NCI-H128 (cell line): ENCODE results near the gene ANKLE1.

ENCODE experiments used
- DNase-seq: peaks from one replicate; lab custom pipeline; 2025; ENCODE audit not compliant: unreplicated experiment; lab: John Stamatoyannopoulos, UW

The ANKLE1 gene, protein sequence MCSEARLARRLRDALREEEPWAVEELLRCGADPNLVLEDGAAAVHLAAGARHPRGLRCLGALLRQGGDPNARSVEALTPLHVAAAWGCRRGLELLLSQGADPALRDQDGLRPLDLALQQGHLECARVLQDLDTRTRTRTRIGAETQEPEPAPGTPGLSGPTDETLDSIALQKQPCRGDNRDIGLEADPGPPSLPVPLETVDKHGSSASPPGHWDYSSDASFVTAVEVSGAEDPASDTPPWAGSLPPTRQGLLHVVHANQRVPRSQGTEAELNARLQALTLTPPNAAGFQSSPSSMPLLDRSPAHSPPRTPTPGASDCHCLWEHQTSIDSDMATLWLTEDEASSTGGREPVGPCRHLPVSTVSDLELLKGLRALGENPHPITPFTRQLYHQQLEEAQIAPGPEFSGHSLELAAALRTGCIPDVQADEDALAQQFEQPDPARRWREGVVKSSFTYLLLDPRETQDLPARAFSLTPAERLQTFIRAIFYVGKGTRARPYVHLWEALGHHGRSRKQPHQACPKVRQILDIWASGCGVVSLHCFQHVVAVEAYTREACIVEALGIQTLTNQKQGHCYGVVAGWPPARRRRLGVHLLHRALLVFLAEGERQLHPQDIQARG

DNA sequence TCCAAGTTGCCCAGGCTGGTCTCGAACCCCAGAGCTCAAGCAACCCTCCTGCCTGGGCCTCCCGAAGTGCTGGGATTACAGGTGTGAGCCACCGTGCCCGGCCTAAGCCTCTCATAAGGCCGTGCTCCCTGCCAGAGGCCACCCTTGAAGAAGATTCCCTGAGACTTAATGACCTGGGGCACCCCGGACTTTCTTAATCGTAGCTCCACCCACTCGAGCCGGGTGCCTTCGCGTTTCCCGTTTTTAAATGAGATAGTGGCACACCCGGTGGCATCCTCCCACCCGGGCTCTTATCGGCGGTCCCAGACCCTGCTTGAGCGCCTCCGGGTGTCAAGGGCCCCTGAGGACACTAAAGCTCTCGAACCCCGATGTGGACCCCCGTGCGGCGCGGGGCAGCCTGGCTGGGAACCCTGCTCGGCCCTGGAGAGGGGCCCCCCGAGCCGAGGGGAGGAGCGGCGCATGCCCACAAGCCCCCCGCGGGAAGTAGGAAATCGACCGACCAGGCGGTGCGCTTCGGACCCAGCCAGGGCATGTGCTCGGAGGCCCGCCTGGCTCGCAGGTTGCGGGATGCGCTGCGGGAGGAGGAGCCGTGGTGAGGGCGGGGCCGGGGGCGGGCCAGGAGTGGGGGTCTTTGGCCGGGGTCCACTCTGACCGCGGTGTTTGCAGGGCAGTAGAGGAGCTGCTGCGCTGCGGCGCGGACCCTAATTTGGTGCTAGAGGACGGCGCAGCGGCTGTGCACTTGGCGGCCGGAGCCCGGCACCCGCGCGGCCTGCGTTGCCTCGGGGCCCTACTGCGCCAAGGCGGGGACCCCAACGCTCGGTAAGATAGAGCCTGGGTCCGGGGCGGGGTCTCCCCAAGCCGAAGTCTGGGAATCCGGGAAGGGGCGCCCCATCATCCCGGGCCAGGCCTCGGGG lies at the start of gene ANKLE1:
TSS of gene ANKLE1 (plus strand) at position 511 of the 914 bp plus-strand sequence. CDS start at position 531, 20 bp downstream.
- DNase-seq, result no peak

DNA sequence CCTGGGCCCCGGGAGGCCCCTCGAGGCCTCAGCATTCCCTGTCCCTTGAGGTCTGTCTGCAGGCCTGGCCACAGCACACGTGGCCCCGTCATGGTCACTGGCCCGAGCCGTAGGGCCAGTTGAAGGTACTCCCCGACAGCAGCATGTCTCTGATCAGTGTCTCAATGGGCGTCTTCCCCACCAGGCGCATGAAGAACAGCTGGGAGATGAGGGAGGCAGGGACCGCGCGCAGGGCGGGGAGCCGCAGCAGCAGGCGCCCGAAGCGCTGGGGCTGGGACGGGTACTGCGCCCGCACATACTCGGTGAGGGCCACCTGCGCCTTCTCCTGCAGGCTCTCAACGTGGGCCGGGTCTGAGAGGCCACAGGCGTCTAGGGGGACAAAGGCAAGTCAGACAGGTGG lies 49.4 kb upstream of the ANKLE1 start:
- no peak for DNase-seq

DNA sequence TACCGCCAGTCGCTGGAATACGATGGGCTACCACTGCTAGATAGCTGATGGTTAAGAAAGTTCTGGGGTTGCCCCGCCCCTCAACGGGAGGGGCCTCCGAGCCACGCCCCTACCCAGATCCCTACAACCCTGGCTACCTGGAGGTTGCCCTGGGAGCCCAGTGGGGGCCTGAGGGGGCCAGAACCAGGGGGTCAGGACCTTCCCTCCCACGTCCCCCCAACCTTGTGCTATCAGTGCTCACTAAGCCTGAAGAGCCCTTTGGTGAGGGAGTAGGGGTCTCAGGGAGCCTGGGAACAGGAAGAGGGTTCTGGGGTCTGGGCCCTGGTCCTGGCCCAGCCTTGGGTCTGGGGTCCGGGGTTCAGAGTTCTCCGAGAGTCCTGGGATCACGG lies 46.8 kb upstream of the ANKLE1 start:
- DNase-seq, result no peak

DNA sequence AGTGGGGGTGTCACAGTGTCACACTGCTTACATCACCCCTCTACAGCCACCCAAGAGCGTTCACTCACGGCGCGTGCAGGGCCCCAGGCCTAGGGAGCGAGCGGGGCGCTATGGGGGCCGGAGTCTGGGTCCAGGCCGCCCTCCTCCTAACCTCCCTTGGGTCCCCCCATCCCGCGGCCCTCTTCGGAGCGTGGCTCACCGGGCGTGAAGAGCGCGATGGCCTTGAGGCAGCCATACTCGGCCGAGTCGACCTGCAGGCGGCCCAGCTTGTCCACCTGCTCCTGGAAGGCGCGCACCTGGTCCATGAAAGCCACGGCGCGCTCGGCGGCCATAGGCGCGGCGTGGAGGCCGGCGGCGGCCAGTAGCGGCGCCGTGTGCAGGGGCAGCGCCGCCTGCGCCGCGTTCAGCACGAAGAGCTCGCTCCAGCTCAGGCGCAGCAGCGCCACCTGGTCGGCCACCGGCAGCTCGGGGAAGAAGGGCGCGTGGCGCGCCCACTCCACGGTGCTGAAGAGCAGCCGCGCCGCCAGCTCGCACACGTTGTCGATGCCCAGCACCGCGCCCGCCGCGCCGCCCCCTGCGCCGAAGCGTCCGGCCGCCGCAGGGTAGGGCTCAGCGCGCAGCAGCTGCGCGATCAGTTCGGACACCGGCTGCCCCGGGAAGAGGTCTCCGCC lies 46.3 kb upstream of the ANKLE1 start:
- no peak for DNase-seq

DNA sequence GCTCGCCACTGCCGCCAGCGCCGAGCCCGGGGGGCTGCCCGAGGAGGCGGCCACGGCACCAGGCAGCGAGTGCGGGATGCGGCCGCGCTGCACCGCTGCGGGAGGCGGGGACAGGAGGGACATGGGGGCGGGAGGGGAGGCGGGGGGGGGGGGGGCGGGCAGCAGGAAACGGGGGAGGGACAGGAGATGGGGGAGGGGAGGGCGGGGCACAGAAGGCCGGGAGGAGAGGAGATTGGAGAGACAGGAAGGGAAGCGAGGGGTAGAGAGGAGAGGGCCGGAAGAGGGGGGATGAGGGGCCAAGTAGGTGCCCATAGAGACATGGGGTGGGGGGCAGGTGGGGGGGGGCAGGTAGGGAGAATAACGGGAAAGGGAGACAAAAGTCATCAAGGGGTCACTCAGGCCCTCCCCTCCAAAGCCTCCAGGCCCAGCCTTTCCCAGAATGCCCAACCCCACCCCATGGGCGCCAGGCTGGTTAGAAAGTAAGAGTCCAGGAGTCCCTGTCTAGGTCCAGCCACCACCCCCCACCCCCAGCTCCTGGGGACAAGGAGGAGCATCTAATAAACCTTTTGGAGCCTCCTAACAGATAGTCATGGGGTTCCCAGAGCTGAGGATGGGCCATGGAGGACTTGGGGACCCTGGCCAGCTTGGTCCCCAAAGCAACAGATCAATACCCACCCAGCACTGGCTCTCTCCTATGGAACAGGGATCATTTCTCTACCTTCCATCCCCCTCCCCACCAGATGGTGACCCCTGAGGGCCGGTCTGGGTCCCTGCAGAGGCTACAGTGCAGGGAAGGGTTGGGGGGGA lies 45.5 kb upstream of the ANKLE1 start:
- no peak for DNase-seq

DNA sequence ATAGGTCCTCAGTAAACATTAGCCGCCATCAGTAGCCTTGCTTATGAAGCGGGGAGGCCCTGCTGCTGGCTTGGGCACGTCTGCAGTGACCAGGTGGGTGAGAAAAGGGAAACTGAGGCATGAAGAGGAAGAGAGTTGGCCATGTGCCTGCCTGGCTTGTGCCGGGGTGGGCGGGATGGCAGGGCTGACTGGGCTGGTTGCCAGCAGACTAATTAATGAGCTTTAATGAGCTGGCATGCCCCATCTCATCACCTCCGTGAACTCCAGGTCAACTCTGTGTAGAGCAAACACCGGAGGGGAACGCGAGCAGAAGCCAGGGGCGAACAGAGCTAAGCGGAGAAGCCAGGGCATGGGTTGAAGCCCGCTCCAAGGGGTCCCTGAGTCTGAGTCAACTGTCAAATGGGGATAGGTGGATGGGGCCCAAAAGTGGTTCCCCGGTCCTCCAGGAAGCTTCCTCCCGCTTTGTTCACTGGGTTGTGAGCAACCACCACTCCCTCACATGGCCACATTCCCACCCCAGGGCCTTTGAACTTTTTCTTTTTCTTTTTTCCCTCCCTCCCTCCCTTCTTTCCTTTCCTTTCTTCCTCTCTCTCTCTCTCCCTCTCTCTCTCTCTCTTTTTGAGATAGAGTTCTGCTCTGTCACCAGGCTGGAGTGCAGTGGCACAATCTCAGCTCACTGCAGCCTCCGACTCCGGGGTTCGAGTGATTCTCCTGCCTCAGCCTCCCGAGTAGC lies 44.7 kb upstream of the ANKLE1 start:
- DNase-seq, result no peak

DNA sequence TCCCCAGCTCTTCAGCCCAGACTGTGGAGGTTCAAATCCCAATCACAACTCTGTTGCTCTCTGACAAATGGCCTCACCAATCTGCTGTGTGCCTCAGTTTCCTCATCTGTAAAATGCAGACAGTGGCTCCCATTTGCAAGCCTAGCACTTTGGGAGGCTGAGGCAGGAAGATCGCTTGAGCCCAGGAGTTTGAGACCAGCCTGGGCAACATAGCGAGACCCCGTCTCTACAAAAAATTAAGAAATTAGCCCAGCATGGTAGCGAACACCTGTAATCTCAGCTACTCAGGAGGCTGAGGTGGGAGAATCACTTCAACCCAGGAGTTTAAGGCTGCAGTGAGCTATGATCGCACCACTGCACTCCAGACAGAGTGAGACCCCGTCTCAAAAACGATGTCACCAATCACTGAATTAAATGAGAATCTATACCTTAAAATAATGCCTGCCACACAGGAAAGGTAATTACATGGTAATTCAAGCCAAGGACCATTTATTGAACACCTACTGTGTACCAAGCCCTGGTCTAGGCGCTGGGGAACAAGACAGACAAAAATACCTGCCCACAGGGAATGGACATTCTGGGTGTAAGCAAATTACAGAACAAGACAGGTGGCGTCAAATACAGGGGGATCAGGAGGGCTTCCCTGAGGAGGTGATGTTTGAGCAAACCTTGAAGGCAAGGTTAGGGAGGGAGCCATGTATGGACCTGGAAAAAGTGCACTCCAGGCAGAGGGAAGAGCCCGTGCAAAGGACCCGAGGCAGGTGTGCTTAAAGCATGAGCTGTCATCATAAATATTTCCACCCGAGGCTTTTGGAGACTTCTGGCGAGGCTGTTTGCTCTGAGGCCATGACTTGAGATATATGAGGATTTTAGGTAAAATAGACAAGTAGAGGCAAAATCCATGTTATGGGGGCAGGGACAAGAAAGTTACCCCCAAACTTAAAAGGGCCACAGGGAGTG lies 43.7 kb upstream of the ANKLE1 start:
- DNase-seq, result no peak

DNA sequence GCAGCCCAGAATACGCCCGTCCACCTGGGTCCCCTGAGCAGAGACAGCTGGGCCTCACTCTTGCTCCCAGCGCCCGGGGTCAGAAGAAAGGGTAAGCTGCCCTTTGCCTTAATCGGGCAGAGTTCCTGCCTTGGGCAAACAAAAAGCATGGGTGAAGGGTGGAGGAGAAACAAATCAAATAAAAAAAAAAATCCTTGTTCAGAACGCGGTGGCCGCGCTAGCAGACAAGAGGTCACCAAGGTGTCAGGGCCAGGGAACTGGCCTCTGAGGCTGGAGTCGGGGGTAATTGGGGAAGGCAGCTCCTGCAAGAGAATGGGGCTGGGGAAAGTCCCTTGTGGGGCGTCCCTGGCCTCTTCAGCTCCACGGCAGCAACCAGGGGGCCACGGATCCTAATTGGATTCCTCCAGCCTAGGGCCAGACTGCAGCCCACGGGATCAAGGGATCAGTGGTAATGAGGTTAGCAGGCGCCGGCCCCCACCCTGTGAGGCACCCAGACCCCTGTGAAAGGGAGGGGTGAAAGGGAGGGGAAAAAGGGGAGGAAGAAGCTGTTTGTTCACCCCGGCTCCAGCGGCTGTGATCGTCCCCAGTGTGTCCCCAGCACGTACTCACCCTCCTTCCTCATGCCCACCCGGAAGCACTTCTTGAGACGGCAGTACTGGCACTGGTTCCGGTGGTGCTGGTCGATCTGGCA lies 41.5 kb upstream of the ANKLE1 start:
- no peak for DNase-seq

DNA sequence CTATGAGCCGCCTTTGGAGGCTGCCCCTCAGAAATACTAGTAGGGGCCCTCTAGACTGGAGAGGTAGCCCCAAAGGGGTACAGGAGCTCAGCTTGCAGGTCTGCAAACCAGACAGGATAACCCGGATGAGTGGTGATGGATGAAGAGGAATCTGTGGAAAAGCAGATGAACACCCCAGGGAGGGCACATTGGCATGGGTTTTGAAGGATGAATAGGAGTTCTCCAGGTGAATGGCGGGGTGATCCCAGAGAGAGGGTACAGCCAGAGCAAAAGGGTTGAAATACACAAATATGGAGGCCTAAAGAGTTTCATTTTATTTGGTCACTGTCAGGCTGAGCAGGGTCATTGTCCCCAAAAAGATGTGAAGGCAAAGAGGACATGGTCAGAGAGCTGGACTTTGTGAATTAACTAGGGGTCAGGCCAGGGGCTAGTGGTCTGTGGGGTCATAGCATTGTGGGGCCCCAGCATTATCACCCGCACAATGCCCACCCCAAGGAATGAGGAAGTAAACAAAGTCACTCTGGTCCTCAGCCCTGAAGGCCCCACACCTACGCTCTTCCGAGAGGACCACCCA lies 40.8 kb upstream of the ANKLE1 start:
- DNase-seq, result no peak

DNA sequence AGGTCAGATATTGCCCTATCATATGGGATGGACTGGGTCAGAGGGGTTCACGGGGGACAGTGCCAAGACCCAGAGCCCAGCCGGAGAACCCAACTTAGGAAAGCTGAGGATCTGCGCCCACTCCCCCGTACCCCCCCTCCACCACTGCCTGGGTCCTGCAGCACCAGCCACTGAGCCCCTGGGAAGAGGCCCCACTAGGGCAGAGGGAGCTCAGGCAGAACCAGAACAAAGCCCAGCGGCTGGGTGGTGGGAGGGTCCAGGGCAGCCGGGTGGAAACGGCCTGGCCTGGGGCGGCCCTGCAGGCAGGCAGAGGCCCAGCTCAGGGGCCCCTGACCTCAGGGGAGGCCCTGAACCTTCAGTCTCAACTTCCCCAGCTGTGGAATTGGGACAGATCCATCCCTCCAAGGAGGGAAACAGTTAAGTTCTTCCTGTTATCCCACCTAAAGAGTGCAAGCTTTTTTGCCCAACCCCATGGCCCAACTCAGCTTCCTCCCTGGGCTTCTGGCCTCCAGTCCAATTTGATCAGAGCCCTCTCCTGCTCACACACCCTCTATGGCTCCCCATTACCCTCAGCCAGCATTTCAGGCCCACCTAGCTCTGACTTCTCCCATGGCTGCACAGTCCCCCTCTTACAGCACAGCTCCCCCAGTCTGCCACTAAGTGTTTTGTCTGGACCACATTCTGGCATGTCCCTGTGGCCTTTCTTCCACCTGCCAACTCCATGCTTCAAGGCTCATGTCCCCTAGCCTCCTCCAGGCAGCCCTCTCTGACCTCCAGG lies 39.1 kb upstream of the ANKLE1 start:
- no peak for DNase-seq

DNA sequence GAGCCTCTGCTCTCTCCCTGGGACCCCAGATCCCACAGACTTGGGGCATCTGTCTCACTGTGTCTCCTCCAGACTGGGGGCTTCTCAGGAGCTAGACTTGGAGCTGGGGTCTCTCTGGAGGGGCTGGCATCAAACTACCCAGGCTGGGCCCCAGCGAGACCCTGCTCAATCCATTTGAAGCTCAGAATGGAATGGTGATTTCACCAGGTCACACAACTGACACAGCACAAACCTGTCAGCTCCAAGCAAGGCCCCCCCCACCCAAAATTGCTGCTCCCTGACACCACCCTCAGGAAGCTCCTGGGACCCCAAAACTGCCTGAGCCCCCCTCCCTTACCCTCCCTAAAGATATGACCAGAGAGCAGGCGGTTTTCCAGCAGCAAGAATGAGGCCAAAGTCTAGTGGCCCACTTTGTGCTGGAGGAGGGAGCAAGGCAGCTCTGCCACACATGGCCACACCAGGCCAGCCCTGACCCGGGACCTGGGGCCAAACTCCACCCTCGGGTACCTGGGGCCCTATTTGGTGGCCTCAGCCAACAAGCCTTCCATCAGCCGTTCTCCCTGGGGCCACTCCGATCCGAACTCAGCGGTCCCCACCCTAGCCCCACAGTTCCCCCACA lies 38.4 kb upstream of the ANKLE1 start:
- no peak for DNase-seq

DNA sequence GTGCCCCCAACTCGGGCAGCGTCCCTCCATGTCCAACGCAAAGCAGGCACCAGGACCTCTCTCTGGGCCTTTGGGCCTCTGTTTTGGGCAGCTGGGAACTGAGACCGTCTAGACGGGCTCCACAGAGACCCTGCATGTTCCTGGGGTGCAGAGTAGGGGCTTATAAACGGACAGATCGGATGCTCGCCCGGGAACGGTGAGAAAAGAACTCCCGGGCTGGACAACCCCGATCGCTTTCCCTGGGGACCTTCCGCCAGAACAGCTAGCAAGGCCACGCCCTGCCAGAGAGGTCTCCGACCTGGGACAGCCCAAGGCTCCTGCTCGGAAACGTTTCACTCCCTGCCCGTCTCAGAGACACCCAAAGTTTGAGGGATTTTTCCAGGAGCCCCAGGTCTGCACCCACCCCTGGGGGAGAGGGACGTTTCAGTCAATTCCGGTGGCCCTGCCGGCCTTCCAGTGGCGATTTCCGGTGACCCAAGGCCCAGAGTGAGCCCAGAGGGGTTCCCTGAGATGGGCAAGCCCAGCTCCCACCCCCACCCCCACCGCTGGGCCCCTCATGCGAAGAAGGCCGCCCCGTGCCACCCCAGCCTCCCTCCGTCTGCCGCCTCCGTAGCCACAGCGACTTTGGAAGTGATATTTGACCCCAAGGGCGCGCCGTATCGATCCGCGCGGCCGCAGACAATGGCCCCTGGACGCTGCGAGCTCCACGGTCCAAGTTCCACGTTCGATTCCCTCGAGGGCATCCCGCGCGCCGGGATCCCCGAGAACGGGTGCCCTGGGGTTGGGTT lies 37.7 kb upstream of the ANKLE1 start:
- no peak for DNase-seq

DNA sequence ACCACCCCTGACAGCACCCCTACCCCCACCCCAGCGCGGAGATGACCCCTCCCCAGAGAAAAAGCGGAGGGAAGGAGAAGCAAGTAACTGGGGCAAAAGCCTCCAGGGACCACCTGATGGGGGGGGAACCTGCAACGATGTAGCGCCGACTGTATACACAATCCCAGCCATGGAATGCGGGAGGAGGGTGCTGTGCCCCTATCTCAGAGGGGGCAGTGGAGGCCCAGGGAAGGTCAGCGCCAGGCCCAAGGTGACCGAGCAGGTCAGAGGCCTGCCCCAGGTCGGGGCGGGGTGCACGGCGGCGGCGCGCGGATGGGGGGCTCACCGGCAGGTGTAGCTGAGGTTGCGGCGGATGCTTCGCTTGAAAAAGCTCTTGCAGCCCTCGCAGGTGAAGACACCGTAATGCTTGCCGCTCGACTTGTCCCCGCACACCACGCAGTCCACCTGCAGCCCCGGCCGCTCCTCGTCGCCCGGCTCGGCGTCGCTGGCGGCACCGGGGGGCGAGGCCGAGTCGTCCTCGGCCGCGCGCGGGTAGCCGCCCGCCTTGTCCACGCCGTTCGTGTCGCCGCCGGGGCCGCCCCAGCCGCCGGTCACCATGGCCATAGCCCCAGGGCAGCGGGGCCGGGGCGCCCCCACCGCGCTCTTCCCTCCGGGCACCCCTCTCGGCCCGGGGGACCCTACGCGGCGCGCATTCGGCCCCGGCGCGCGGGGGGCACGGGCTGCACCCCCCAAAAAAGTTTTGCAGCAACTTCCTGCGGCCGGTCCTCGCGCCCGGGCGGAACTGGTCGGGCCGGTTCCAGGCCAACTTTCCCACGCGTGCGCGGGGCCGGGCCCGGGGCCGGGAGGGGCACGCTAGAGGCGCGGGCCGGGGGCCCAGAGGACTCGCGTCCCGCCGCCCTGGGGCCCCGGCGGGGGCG lies 36.8 kb upstream of the ANKLE1 start:
- DNase-seq, result no peak

DNA sequence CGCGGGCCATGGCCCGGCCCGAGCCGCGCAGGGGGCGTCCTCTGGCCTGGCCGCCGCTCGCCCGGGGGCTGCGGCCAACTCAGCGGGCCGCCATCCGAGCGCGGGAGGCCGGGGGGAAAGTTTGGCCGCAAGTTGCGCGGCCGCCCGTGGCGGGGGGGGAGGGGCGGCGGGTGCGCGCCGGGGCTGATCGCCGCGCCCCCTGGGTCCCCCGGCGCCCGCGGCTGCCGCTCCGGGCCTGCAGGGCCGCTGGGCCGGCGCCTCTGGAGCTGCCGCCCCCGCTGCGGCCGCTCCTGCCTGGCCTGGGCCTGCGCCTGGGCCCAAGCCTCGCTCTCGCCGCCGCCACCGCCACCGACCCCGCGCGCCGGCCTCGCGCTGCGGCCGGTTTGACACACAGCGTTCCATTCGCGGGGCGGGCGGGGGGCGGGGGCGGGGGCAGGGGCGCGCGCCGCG lies 36.1 kb upstream of the ANKLE1 start, which contains the start of gene NR2F6:
TSS of gene NR2F6 (minus strand) at position 385 of the 450 bp plus-strand sequence. CDS start 699 bp downstream, outside the sequence.
- no peak for DNase-seq
